Liver (tissue), 3 donors: ENCODE data around the gene EIF5B.

Experiments
- CTCF ChIP-seq: fragments of 150-350 bp; IDR thresholded peaks from 2 replicates; pipeline ENCODE4 v1.5.1; 2017; ENCODE audit warnings: improper control_type of control experiment, low read depth, low read length; ENCODE audit not compliant: missing input control
- FOXA2 ChIP-seq: IDR thresholded peaks from 2 replicates; pipeline ENCODE4 v1.6.1; 2016; ENCODE audit warnings: antibody characterized with exemption
- GABPA ChIP-seq, 2 donors: IDR thresholded peaks in 1 of 2; conservative IDR thresholded peaks in 1 of 2; 2 replicates each; pipeline ENCODE4 v1.6.1; 2016; ENCODE audit warnings: antibody characterized with exemption in 2 of 2, mild to moderate bottlenecking in 1 of 2, moderate library complexity in 1 of 2
- MAX ChIP-seq: IDR thresholded peaks from 2 replicates; pipeline ENCODE4 v1.6.1; 2016; ENCODE audit warnings: antibody characterized with exemption
- RAD21 ChIP-seq, 2 donors: IDR thresholded peaks; 2 replicates each; pipeline ENCODE4 v1.6.1; 2016; ENCODE audit warnings: antibody characterized with exemption in 2 of 2, mild to moderate bottlenecking in 2 of 2
- RXRA ChIP-seq, 2 donors: IDR thresholded peaks; 2 replicates each; pipeline ENCODE4 v1.6.1; 2017 to 2018; ENCODE audit warnings: antibody characterized with exemption in 2 of 2, mild to moderate bottlenecking in 1 of 2
- TAF1 ChIP-seq: conservative IDR thresholded peaks from 2 replicates; pipeline ENCODE4 v1.6.1; 2016; ENCODE audit warnings: antibody characterized with exemption, mild to moderate bottlenecking
- YY1 ChIP-seq: IDR thresholded peaks from 2 replicates; pipeline ENCODE4 v1.6.1; 2016; ENCODE audit warnings: antibody characterized with exemption, mild to moderate bottlenecking
- ZBTB33 ChIP-seq: IDR thresholded peaks from 2 replicates; pipeline ENCODE4 v1.6.1; 2016; ENCODE audit warnings: antibody characterized with exemption
- TF ChIP-seq, protein P1 (sequence below): IDR thresholded peaks from 2 replicates; pipeline ENCODE4 v1.6.1; 2016; ENCODE audit warnings: antibody characterized with exemption, mild to moderate bottlenecking
- TF ChIP-seq, protein P2 (sequence below): IDR thresholded peaks from 2 replicates; pipeline ENCODE4 v1.6.1; 2016; ENCODE audit warnings: antibody characterized with exemption
- donor health status: healthy.
- donor health status: healthy.

DNA sequence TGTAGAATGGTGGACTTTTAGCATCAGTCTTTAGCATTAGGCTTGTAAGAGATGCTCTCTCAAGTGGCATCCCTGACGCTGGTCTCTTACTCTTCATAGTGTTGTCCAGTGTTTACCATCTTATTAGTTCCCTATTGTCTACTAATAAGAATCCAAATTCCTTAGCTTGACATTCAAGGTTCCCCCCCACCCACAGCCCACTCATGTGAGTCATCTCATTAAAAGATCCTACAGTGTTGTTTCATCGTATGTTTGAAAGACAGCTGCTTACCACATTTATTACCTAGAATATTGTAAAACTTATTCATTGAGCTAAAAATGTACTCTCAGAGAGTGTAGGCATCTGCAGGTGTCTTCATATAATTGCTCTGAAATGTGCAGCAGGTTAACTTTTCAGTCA lies 28.5 kb downstream of the EIF5B start:
- TF ChIP-seq TAF1, result no peak
- TF ChIP-seq CTCF, result no peak
- TF ChIP-seq, protein P1, sequence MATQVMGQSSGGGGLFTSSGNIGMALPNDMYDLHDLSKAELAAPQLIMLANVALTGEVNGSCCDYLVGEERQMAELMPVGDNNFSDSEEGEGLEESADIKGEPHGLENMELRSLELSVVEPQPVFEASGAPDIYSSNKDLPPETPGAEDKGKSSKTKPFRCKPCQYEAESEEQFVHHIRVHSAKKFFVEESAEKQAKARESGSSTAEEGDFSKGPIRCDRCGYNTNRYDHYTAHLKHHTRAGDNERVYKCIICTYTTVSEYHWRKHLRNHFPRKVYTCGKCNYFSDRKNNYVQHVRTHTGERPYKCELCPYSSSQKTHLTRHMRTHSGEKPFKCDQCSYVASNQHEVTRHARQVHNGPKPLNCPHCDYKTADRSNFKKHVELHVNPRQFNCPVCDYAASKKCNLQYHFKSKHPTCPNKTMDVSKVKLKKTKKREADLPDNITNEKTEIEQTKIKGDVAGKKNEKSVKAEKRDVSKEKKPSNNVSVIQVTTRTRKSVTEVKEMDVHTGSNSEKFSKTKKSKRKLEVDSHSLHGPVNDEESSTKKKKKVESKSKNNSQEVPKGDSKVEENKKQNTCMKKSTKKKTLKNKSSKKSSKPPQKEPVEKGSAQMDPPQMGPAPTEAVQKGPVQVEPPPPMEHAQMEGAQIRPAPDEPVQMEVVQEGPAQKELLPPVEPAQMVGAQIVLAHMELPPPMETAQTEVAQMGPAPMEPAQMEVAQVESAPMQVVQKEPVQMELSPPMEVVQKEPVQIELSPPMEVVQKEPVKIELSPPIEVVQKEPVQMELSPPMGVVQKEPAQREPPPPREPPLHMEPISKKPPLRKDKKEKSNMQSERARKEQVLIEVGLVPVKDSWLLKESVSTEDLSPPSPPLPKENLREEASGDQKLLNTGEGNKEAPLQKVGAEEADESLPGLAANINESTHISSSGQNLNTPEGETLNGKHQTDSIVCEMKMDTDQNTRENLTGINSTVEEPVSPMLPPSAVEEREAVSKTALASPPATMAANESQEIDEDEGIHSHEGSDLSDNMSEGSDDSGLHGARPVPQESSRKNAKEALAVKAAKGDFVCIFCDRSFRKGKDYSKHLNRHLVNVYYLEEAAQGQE, result no peak
- no peak for TF ChIP-seq FOXA2
- TF ChIP-seq MAX, result no peak
- no peak for TF ChIP-seq YY1
- TF ChIP-seq, protein P2, sequence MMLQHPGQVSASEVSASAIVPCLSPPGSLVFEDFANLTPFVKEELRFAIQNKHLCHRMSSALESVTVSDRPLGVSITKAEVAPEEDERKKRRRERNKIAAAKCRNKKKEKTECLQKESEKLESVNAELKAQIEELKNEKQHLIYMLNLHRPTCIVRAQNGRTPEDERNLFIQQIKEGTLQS, result no peak
- no peak for TF ChIP-seq RXRA (IDR thresholded peaks at IDR 0.05)
- TF ChIP-seq GABPA (IDR thresholded peaks at IDR 0.05 in 1 of 2, conservative IDR thresholded peaks at IDR 0.05 in 1 of 2), result no peak
- no peak for TF ChIP-seq ZBTB33
- TF ChIP-seq RAD21 (IDR thresholded peaks at IDR 0.05), result no peak
